ENCODE results near the gene MOSPD3. TPM values are rescaled to one million over a fixed set of nuclear protein-coding genes. Genes with fewer than 3 reads are reported as not detected.

The MOSPD3 gene
- total RNA-seq, 2 experiments from 2014 or later = 10.4 to 12.0 TPM

DNA sequence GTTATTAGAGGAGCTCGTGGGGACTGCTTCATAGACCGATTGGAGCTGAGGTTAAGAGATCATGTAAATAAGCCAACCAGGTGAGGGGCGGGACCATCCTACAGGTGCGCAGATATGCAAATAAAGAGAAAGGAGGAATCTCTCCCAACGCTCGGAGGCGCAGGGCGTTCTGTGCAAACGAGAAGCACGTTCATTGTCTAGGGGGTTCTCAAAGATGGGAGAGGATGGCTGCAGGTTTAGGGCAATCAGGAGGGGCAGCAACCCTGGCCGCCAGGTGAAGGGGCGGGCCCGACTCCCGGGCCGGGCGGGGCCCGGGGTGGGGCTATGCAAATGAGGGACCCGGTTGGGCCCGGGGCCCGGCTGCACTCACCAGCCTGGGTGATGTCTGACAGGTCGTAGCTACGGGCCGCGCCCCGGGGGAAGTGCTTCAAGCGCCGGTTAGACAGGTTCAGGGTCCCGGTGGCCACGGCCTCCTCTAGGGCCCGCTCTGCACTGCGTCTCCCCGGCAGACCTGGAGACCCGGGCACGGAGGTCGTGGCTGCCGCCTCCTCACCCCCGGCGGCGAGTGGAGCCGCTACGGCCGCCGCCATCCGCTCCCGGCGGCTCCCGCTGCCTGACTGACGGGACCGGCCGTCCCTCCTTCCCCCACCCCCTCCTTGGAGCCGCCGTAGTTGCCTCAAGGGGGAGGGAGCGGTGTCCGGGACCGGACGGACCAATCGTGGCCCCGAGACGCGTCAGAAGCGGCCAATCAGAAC is 26.7 kb upstream of the MOSPD3 start, which contains the start of gene LRCH4:
LRCH4 (minus strand) TSS at position 619 of the 755 bp plus-strand sequence; CDS start at position 590, 29 bp downstream.
- H3K4me1 ChIP-seq (ENCODE audit: insufficient read depth, low read length, poor library complexity, severe bottlenecking) = peaks cover 29% of the 10 kb centered on the region
- intact Hi-C loops (cut with micrococcal nuclease; ENCODE audit: unreplicated experiment) = no loop called here
- H3K4me2 ChIP-seq (ENCODE audit: low read length) = peak within 1 kb of the TSS; percentile 98

DNA sequence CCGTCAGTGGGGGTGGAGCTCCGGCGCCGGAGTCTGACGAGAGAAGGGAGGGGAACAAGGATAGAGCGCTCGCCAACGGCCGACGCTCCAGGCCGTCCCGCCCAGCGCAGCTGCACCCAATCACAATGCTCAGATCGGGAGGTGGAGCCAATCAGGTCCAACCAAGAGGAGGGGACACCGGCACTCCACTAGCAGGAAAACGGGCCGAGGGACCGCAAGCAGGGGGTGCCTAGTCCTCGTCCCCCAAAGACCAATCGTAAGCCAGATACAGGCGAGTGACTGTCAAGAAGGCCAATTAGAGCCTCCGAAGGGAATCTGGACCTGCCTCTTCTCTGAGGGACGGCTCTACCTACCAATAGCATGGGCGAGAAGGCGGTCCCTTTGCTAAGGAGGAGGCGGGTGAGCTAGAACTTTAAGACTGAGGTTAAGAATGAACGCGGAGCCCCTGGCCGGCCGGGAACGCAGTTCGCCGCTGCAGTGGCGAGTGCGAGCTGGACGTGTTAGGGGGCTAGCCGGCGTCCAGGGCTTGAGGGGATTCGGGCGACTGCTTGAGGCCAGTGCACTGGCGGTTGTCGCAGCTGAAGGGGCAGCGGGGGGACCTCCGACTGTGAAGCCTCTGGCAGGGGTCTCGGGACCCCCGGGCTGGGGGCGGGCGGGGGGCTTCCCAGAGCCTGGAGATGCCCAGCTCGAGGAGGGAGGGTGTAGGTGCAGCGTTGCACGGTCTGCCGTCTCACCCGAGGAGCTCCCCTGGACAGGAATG is 25.9 kb upstream of the MOSPD3 start, which contains the start of gene FBXO24:
FBXO24 (plus strand) TSS at position 63 of the 760 bp plus-strand sequence; CDS start at position 361, 298 bp downstream.
- Histone ChIP-seq H3K36me3 (ENCODE audit: insufficient read depth, low read length) (peaks cover 15% of the 10 kb centered on the region), H3K4me2 (ENCODE audit: low read length) (peak within 1 kb of the TSS; percentile 98), H3K9me3 (ENCODE audit: low read length) (no peaks in the 10 kb centered on the region), H4K20me1 (ENCODE audit: insufficient read depth, low read length) (no peaks in the 10 kb centered on the region), H3K27ac (ENCODE audit: low read depth, low read length, poor library complexity, severe bottlenecking) (peak within 1 kb of the TSS; percentile 92), H3K9me2 (ENCODE audit: insufficient read depth, low read length) (no peaks in the 10 kb centered on the region), H3K79me2 (ENCODE audit: insufficient read depth, low read depth, low read length) (peaks cover 18% of the 10 kb centered on the region; the same call in 1 of the 2 replicates), H3K4me3 (ENCODE audit: low read depth, low read length, poor library complexity, severe bottlenecking) (peak within 1 kb of the TSS; percentile 91), H2AFZ (ENCODE audit: low read length) (peak within 1 kb of the TSS; percentile 60), H3K4me1 (ENCODE audit: insufficient read depth, low read length, poor library complexity, severe bottlenecking) (peaks cover 29% of the 10 kb centered on the region)
- CTCF ChIA-PET (ENCODE audit: unreplicated experiment) = interaction anchor here (0.5 to 1.3 kb wide), 5 partner anchors 16 to 150 kb away, joined by 3 to 4 read pairs (median 3); partner anchors contain the start of genes MOSPD3 and PCOLCE
- BruUV-seq (replicated peaks) = no TSS peak
- DNase-seq (ENCODE audit: low spot score) = peak; percentile 100
- no peak for TF ChIP-seq EZH2phosphoT487 (IDR thresholded peaks at IDR 0.05; ENCODE audit: borderline replicate concordance, low read depth, low read length)
- no peak for TF ChIP-seq CTCF (conservative IDR thresholded peaks at IDR 0.05; ENCODE audit: low read length)
- intact Hi-C loops (cut with micrococcal nuclease; ENCODE audit: unreplicated experiment) = no loop called here
- POLR2A ChIA-PET = interaction anchor here (0.5 to 3.1 kb wide), 19 partner anchors 9 to 285 kb away, joined by 3 to 13 read pairs (median 3); partner anchors contain the start of genes MOSPD3, POP7 and TSC22D4

More for the DNA sequence above, 26.7 kb upstream of the MOSPD3 start, which contains the start of gene LRCH4:
- BruUV-seq (replicated peaks) = no TSS peak
- ChIA-PET CTCF (ENCODE audit: unreplicated experiment) (interaction anchor here (1.0 to 1.6 kb wide), 3 partner anchors 18 to 135 kb away, joined by 4 to 12 read pairs (median 4); no protein-coding TSS in a partner anchor), POLR2A (interaction anchor here (0.6 to 3.1 kb wide), 21 partner anchors 10 to 305 kb away, joined by 3 to 13 read pairs (median 3); partner anchors contain the start of genes MOSPD3, POP7 and TSC22D4)
- Histone ChIP-seq H3K79me2 (ENCODE audit: insufficient read depth, low read depth, low read length) (peaks cover 18% of the 10 kb centered on the region; the same call in 1 of the 2 replicates), H2AFZ (ENCODE audit: low read length) (peak within 1 kb of the TSS; percentile 60), H3K4me3 (ENCODE audit: low read depth, low read length, poor library complexity, severe bottlenecking) (peak within 1 kb of the TSS; percentile 91), H3K27ac (ENCODE audit: low read depth, low read length, poor library complexity, severe bottlenecking) (peak within 1 kb of the TSS; percentile 92), H3K9me2 (ENCODE audit: insufficient read depth, low read length) (no peaks in the 10 kb centered on the region), H4K20me1 (ENCODE audit: insufficient read depth, low read length) (no peaks in the 10 kb centered on the region), H3K9me3 (ENCODE audit: low read length) (no peaks in the 10 kb centered on the region), H3K36me3 (ENCODE audit: insufficient read depth, low read length) (peaks cover 22% of the 10 kb centered on the region)
- TF ChIP-seq EZH2phosphoT487 (IDR thresholded peaks at IDR 0.05; ENCODE audit: borderline replicate concordance, low read depth, low read length) = no peak
- DNase-seq (ENCODE audit: low spot score) = peak; percentile 63

GRCh38 chr7:100588438-100588837 is 23.9 kb upstream of the MOSPD3 start:
- POLR2A ChIA-PET = interaction anchor here (0.6 to 1.5 kb wide), 8 partner anchors 10 to 432 kb away, joined by 3 to 7 read pairs (median 4); partner anchors contain the start of genes GIGYF1, MOSPD3, MUC17 and PCOLCE
- no peaks in the 10 kb centered on the region for H4K20me1 ChIP-seq (ENCODE audit: insufficient read depth, low read length)
- TF ChIP-seq EZH2phosphoT487 (IDR thresholded peaks at IDR 0.05; ENCODE audit: borderline replicate concordance, low read depth, low read length) = no peak
- TF ChIP-seq CTCF (conservative IDR thresholded peaks at IDR 0.05; ENCODE audit: low read length) = peak; percentile 81
- H3K79me2 ChIP-seq (ENCODE audit: insufficient read depth, low read depth, low read length) = peaks cover 13% of the 10 kb centered on the region; the same call in 1 of the 2 replicates
- H2AFZ ChIP-seq (ENCODE audit: low read length) = no peak overlapping the region
- no peak overlapping the region for H3K27ac ChIP-seq (ENCODE audit: low read depth, low read length, poor library complexity, severe bottlenecking)
- H3K4me2 ChIP-seq (ENCODE audit: low read length) = no peak overlapping the region
- H3K4me1 ChIP-seq (ENCODE audit: insufficient read depth, low read length, poor library complexity, severe bottlenecking) = peaks cover 20% of the 10 kb centered on the region
- no TSS peak for BruUV-seq (replicated peaks)
- H3K9me2 ChIP-seq (ENCODE audit: insufficient read depth, low read length) = no peaks in the 10 kb centered on the region
- no peak overlapping the region for H3K4me3 ChIP-seq (ENCODE audit: low read depth, low read length, poor library complexity, severe bottlenecking)
- H3K9me3 ChIP-seq (ENCODE audit: low read length) = no peaks in the 10 kb centered on the region
- CTCF ChIA-PET (ENCODE audit: unreplicated experiment) = interaction anchor here (0.6 to 1.0 kb wide), 4 partner anchors 23 to 105 kb away, joined by 3 to 6 read pairs (median 4); partner anchors contain the start of gene MOSPD3
- intact Hi-C loops (cut with micrococcal nuclease; ENCODE audit: unreplicated experiment) = loop anchor here (1.0 kb wide), 1 partner anchor 24 kb away; no protein-coding TSS in a partner anchor
- DNase-seq (ENCODE audit: low spot score) = peak; percentile 57
- no peaks in the 10 kb centered on the region for H3K36me3 ChIP-seq (ENCODE audit: insufficient read depth, low read length)

Data from OCI-LY7 (cell line).